Chondrocyte (in vitro differentiated cells): ENCODE results near the gene NRF1. TPM values are rescaled to one million over a fixed set of nuclear protein-coding genes. Genes with fewer than 3 reads are reported as not detected.
"Not testable (repeated sequence)": the region's sequence is repeated elsewhere in the genome, so short reads cannot be mapped to it uniquely, and the experiment has no call there.

Source experiments
- DNase-seq: peaks from one replicate; pipeline ENCODE4 v3.0.0; 2021; ENCODE audit warnings: mixed read lengths, low spot score
- H3K27ac Mint-ChIP-seq: one replicate; pipeline ENCODE4 v1.8.0; 2021; ENCODE audit warnings: mild to moderate bottlenecking, moderate library complexity, mixed read lengths; ENCODE audit not compliant: unreplicated experiment
- H3K27me3 Mint-ChIP-seq: 2 replicates; pipeline ENCODE4 v1.8.0; 2021; ENCODE audit warnings: low read depth, mixed read lengths
- H3K36me3 Mint-ChIP-seq: 2 replicates; pipeline ENCODE4 v1.8.0; 2021; ENCODE audit warnings: low read depth, mixed read lengths
- H3K4me1 Mint-ChIP-seq: 2 replicates; pipeline ENCODE4 v1.8.0; 2021; ENCODE audit warnings: low read depth, mild to moderate bottlenecking, mixed read lengths
- H3K4me3 Mint-ChIP-seq: one replicate; pipeline ENCODE4 v1.8.0; 2021; ENCODE audit warnings: mild to moderate bottlenecking, moderate library complexity, mixed read lengths; ENCODE audit not compliant: unreplicated experiment
- H3K9me3 Mint-ChIP-seq: 2 replicates; pipeline ENCODE4 v1.8.0; 2021; ENCODE audit warnings: low read depth, mixed read lengths
- CTCF ChIP-seq: fragments of 200-600 bp; sonication (generic); IDR thresholded peaks from 2 replicates; pipeline ENCODE4 v1.5.0; 2021; ENCODE audit warnings: antibody characterized with exemption, mild to moderate bottlenecking, moderate library complexity
- long read RNA-seq: library from polyadenylated mRNA; stranded (forward); transcript quantifications from one replicate; pipeline ENCODE4 v2.0.0, GENCODE V29; 2021
- total RNA-seq: library from RNA; stranded (reverse); gene quantifications from 3 replicates; pipeline ENCODE4 v1.2.1, GENCODE V29; 2021

NRF1 gene
- total RNA-seq: 10.3 to 13.3 TPM (median 12.3 TPM) in 3 replicates
- long read RNA-seq, transcript NRF1-201 (11 exons, 2,424 nt): major isoform, 9 of 22 reads
- long read RNA-seq, partial matches to known transcripts: 3 of 22 reads
- long read RNA-seq, other reads (novel, unspliced or antisense): 5 of 22 reads

- H3K36me3 Mint-ChIP-seq: peaks cover 14% of the 10 kb centered on the region
- peaks cover 44% of the 10 kb centered on the region for H3K4me1 Mint-ChIP-seq
These were observed at the start of gene NRF1 for GRCh38 chr7:129611246-129612111. Gene NRF1 (plus strand): TSS chr7:129611720. CDS start chr7:129657352, 45,632 bp downstream.

GRCh38 chr7:129566323-129566722, 45.2 kb upstream of the NRF1 start:
- H3K4me3 Mint-ChIP-seq, H3K27ac Mint-ChIP-seq, H3K36me3 Mint-ChIP-seq, H3K4me1 Mint-ChIP-seq, DNase-seq: not testable (repeated sequence)
- Mint-ChIP-seq H3K27me3 (peaks cover 10% of the 10 kb centered on the region), H3K9me3 (peaks cover 11% of the 10 kb centered on the region)

More at GRCh38 chr7:129611246-129612111, at the start of gene NRF1:
- DNase-seq: peak; percentile 95
- Mint-ChIP-seq H3K27me3 (no peaks in the 10 kb centered on the region), H3K4me3 (peak within 1 kb of the TSS; percentile 89), H3K27ac (peak within 1 kb of the TSS; percentile 92), H3K9me3 (no peaks in the 10 kb centered on the region)
- peak; percentile 35 for TF ChIP-seq CTCF

DNA sequence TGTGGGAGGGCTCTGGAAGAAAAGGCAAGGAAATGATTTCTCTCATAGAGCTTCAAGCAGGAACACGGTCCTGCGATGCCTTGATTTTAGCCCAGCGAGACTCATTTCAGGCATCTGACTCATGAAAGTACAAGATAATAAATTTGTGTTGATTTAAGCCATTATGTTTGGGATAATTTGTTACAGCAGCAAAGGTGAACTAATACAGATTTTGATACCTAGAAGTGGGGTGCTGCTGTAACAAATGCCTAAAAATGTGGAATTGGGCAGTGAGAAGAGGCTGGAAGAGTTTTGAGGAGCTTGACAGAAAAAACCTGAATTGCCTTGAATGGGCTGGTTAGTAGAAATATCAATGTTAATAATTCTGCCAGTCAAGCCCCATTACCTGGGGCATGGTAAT, 44.1 kb upstream of the NRF1 start:
- Mint-ChIP-seq H3K27ac (no peak overlapping the region), H3K9me3 (peaks cover 11% of the 10 kb centered on the region), H3K36me3 (no peaks in the 10 kb centered on the region), H3K4me1 (peaks cover 4% of the 10 kb centered on the region), H3K27me3 (peaks cover 9% of the 10 kb centered on the region), H3K4me3 (no peak overlapping the region)
- no peak for TF ChIP-seq CTCF
- no peak for DNase-seq

DNA sequence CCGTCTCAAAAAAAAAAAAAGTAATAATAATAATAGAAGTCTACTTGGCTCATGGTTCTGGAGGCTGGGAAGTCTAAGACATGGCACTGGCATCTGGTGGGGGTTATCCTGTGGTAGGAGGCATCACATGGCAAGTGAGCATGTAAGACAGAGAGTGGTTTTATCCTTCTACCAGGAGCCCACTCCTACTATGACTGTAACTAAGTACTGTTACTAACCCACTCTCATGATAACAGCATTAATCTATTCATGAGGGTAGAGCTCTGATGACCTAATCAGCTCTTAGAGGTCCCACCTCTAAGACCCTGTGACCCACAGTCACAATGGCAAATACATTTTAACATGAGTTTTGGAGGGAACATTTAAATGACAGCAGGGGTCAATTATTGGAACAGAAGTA, 43.3 kb upstream of the NRF1 start:
- Mint-ChIP-seq H3K9me3 (peaks cover 11% of the 10 kb centered on the region), H3K27me3 (peaks cover 5% of the 10 kb centered on the region), H3K4me1 (peaks cover 4% of the 10 kb centered on the region), H3K36me3 (no peaks in the 10 kb centered on the region), H3K27ac (no peak overlapping the region), H3K4me3 (no peak overlapping the region)
- no peak for DNase-seq
- TF ChIP-seq CTCF: no peak

- peak overlapping the region; percentile 2 for H3K27ac Mint-ChIP-seq
- no peak overlapping the region for H3K4me3 Mint-ChIP-seq
- DNase-seq: no peak
- H3K27me3 Mint-ChIP-seq: peaks cover 2% of the 10 kb centered on the region
- H3K9me3 Mint-ChIP-seq: peaks cover 11% of the 10 kb centered on the region
- H3K36me3 Mint-ChIP-seq: no peaks in the 10 kb centered on the region
- H3K4me1 Mint-ChIP-seq: peaks cover 4% of the 10 kb centered on the region
- no peak for TF ChIP-seq CTCF
These were observed 42.2 kb upstream of the NRF1 start for GRCh38 chr7:129569326-129569725.
